Fibroblast of pulmonary artery (primary cell): ENCODE measurements around the gene LANCL2.

Experiments used
- DNase-seq: peaks from one replicate; pipeline ENCODE4 v3.0.0-alpha.2; 2010; ENCODE audit warnings: low read depth
- H3K4me3 ChIP-seq: replicated peaks from 2 replicates; pipeline ENCODE4 v1.5.1; 2011; ENCODE audit warnings: low read depth, mild to moderate bottlenecking, control low read depth, low read length, moderate library complexity
- CTCF ChIP-seq: IDR thresholded peaks from 2 replicates; pipeline ENCODE4 v1.5.1; 2011; ENCODE audit warnings: mild to moderate bottlenecking, control low read depth, low read length, inconsistent platforms; ENCODE audit errors: missing control alignments

LANCL2 gene

DNA sequence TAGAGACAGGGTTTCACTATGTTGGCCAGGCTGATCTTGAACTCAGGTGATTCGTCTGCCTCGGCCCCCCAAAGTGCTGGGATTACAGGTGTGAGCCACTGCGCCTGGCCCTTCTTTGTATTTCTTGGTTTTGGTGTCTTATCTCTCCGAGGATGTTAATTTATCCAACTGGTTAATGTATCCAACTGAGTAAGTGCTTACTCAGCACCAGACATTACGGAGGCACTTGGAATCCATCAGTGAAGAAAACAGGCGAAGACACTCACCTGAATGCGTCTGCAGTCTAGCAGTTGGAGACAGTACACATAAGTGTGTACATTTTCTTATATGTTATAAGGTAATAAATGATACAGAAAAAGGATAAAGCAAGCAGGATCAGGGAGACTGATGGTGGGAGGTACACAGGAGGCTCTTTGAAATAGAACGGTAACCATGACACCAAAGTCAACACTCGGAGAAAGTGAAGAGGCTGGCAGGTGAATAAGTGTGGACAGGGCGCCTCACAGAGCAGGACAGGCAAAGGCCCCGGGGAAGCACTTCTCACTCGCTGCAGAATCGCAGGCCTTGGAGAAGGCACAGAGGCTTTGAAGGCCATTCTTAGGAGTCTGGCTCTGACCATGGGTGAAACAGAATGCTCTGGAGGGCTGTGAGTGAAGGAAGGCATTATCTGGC is 73.1 kb downstream of the LANCL2 start:
- no peak for TF ChIP-seq CTCF

GRCh38 chr7:55438757-55439525 is 73.8 kb downstream of the LANCL2 start:
- no peak for DNase-seq
- no peak for TF ChIP-seq CTCF
- no peak overlapping the region for H3K4me3 ChIP-seq

More for the DNA sequence above, 73.1 kb downstream of the LANCL2 start:
- DNase-seq: no peak
- H3K4me3 ChIP-seq: no peak overlapping the region

- no peak for DNase-seq
- H3K4me3 ChIP-seq: no peak overlapping the region
- TF ChIP-seq CTCF: no peak
Observed at GRCh38 chr7:55439627-55440026, 74.5 kb downstream of the LANCL2 start.

GRCh38 chr7:55440040-55440690 is 75.0 kb downstream of the LANCL2 start:
- H3K4me3 ChIP-seq: no peak overlapping the region
- no peak for DNase-seq
- no peak for TF ChIP-seq CTCF

DNA sequence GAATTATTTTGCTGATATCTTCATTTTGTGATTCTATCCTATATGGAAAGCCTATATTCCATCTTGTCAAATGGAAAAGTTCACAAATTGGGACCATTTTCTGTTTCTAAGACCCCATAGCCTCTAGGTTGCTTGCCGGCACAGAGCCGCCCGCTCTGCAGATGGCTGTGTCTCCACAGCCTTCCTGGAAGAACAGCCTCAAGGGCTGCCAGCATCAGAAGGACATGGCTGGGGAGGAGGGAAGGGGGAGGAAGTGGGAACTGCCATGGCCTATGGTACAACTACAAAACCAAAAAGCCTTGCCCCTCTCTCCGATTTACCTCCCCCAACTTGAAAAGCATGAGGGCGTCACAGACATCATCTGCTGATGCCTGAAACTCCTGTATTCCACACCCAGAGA is 75.9 kb downstream of the LANCL2 start:
- TF ChIP-seq CTCF: no peak
- DNase-seq: no peak
- no peak overlapping the region for H3K4me3 ChIP-seq

- TF ChIP-seq CTCF: no peak
- DNase-seq: peak; percentile 47
- H3K4me3 ChIP-seq: no peak overlapping the region
Observed at GRCh38 chr7:55441774-55442522, 76.8 kb downstream of the LANCL2 start.
